ENCODE measurements around the gene SRSF9.

- TF ChIP-seq EZH2 (IDR thresholded peaks at IDR 0.05; ENCODE audit: insufficient read depth, poor library complexity, severe bottlenecking) (no peak), EZH2phosphoT487 (IDR thresholded peaks at IDR 0.05; ENCODE audit: insufficient read depth, low read depth) (no peak)
Observed at GRCh38 chr12:120432772-120433525, 36.6 kb downstream of the SRSF9 start.

Data from GM23248 (cell line).